Renal cortex interstitium (tissue), 3 donors: ENCODE measurements around the gene NTN5. TPM values are rescaled to one million over a fixed set of nuclear protein-coding genes. Genes with fewer than 3 reads are reported as not detected.

Experiments used
- polyA plus RNA-seq, 3 donors: library from polyadenylated mRNA; unstranded; fragments of 120-200 nt; gene quantifications; one replicate each; pipeline ENCODE4 v1.2.1, GENCODE V29; 2013; ENCODE audit not compliant: insufficient read length in 3 of 3

NTN5 gene
- polyA plus RNA-seq, 3 donors: 0.68 to 2.4 (median 1.5) TPM

Other genes starting within 250 kb of the NTN5 start
- 10 to 100 TPM; 21.7 to 34.6 (median 24.7) TPM for gene GRWD1, start 227.0 kb downstream of the NTN5 start, polyA plus RNA-seq
- gene KCNJ14, start 217.4 kb downstream of the NTN5 start, polyA plus RNA-seq: 1 to 10 TPM in 1 of 3 donors, under 1 TPM in 2; 0.58 to 1.3 (median 0.72) TPM
- 10 to 100 TPM; 80.6 to 91.6 (median 86.4) TPM for gene CYTH2, start 203.6 kb downstream of the NTN5 start, polyA plus RNA-seq
- gene LMTK3, start 161.2 kb downstream of the NTN5 start, polyA plus RNA-seq: 1 to 10 TPM; 1.8 to 3.8 (median 3.6) TPM
- under 1 TPM; 0.28 to 0.62 (median 0.33) TPM for gene SULT2B1, start 120.8 kb downstream of the NTN5 start, polyA plus RNA-seq
- gene SPACA4, start 66.3 kb downstream of the NTN5 start, polyA plus RNA-seq: under 1 TPM in 1 of 3 donors, not detected in 2; 0.26 TPM
- 1 to 10 TPM in 2 of 3 donors, under 1 TPM in 1; 0.88 to 1.2 (median 1.1) TPM for gene FAM83E, start 57.9 kb downstream of the NTN5 start, polyA plus RNA-seq
- gene RPL18, start 53.8 kb downstream of the NTN5 start, polyA plus RNA-seq: 1,000 to 10,000 TPM; 1,072 to 1,401 (median 1,249) TPM
- 10 to 100 TPM; 15.8 to 31.8 (median 30.9) TPM for gene SPHK2, start 53.5 kb downstream of the NTN5 start, polyA plus RNA-seq
- 10 to 100 TPM; 11.2 to 15.9 (median 14.3) TPM for gene DBP, start 35.6 kb downstream of the NTN5 start, polyA plus RNA-seq
- 10 to 100 TPM; 21.9 to 30.7 (median 29.2) TPM for gene CA11, start 26.8 kb downstream of the NTN5 start, polyA plus RNA-seq
- gene FUT2, start 23.0 kb upstream of the NTN5 start, polyA plus RNA-seq: 1 to 10 TPM; 1.7 to 4.4 (median 1.8) TPM
- 1 to 10 TPM; 5.0 to 7.3 (median 6.5) TPM for gene MAMSTR, start 46.7 kb upstream of the NTN5 start, polyA plus RNA-seq
- gene RASIP1, start 67.6 kb upstream of the NTN5 start, polyA plus RNA-seq: 10 to 100 TPM; 12.2 to 19.6 (median 16.6) TPM
- 1 to 10 TPM in 1 of 3 donors, under 1 TPM in 2; 0.23 to 1.2 (median 0.41) TPM for gene IZUMO1, start 73.9 kb upstream of the NTN5 start, polyA plus RNA-seq
- 1 to 10 TPM; 3.2 to 4.0 (median 3.3) TPM for gene FUT1, start 79.6 kb upstream of the NTN5 start, polyA plus RNA-seq
- not detected for gene FGF21, start 82.5 kb upstream of the NTN5 start, polyA plus RNA-seq
- 10 to 100 TPM; 32.4 to 57.8 (median 44.8) TPM for gene BCAT2, start 138.0 kb upstream of the NTN5 start, polyA plus RNA-seq
- 10 to 100 TPM; 23.7 to 37.1 (median 30.1) TPM for gene HSD17B14, start 163.5 kb upstream of the NTN5 start, polyA plus RNA-seq
- 10 to 100 TPM; 20.6 to 29.6 (median 27.9) TPM for gene PLEKHA4, start 195.6 kb upstream of the NTN5 start, polyA plus RNA-seq
- gene PPP1R15A, start 199.4 kb upstream of the NTN5 start, polyA plus RNA-seq: 10 to 100 TPM; 35.1 to 45.2 (median 37.3) TPM
- gene TULP2, start 225.7 kb upstream of the NTN5 start, polyA plus RNA-seq: 1 to 10 TPM in 2 of 3 donors, under 1 TPM in 1; 0.67 to 1.4 (median 1.3) TPM
- 100 to 1,000 TPM; 231 to 319 (median 307) TPM for gene NUCB1, start 227.3 kb upstream of the NTN5 start, polyA plus RNA-seq